Thoracic aorta (tissue), 2 donors: ENCODE results near the gene BDKRB1. TPM values are rescaled to one million over a fixed set of nuclear protein-coding genes. Genes with fewer than 3 reads are reported as not detected.

Experiments
- ATAC-seq: fragments of 150-250 bp; one replicate; pipeline ENCODE4 v1.8.0; 2017; ENCODE audit warnings: low read depth; ENCODE audit not compliant: insufficient number of reproducible peaks, low FRiP score
- DNase-seq: peaks from one replicate; pipeline ENCODE4 v3.0.0-alpha.2; 2020; ENCODE audit warnings: low spot score
- H3K27ac ChIP-seq, 2 donors: fragments of 200-600 bp; sonication (generic); 1 replicate in 1 of 2; 2 replicates in 1 of 2; pipeline ENCODE4 v1.5.1; 2016; ENCODE audit warnings: mild to moderate bottlenecking in 2 of 2, moderate library complexity in 2 of 2
- H3K27me3 ChIP-seq: fragments of 200-600 bp; sonication (generic); replicated peaks from 2 replicates; pipeline ENCODE4 v1.6.0; 2016; ENCODE audit warnings: mild to moderate bottlenecking; ENCODE audit not compliant: insufficient read depth
- H3K36me3 ChIP-seq: fragments of 200-600 bp; sonication (generic); one replicate; pipeline ENCODE4 v1.5.1; 2016
- H3K4me1 ChIP-seq, 2 donors: fragments of 200-600 bp; sonication (generic); 1 replicate in 1 of 2; 2 replicates in 1 of 2; pipeline versions ENCODE4 v1.5.1 to v1.6.0; 2016; ENCODE audit warnings: low read depth in 2 of 2, mild to moderate bottlenecking in 1 of 2; ENCODE audit not compliant: control insufficient read depth in 1 of 2
- H3K4me3 ChIP-seq: fragments of 200-600 bp; sonication (generic); 2 replicates; pipeline ENCODE4 v1.5.1; 2016; ENCODE audit warnings: mild to moderate bottlenecking
- H3K9me3 ChIP-seq: fragments of 200-600 bp; sonication (generic); 2 replicates; pipeline ENCODE4 v1.5.1; 2016
- CTCF ChIP-seq: fragments of 200-600 bp; sonication (generic); IDR thresholded peaks from one replicate; pipeline ENCODE4 v1.5.1; 2019; ENCODE audit warnings: antibody characterized with exemption
- total RNA-seq, 2 donors: library from RNA; depleted of rRNA; stranded (reverse); fragments of >200 nt; gene quantifications; one replicate each; pipeline versions ENCODE4 v1.1.0 to v1.2.3, GENCODE V29; 2016

BDKRB1 gene
- total RNA-seq, 2 donors from 2014 or later = 1.8 TPM; not detected in 1

GRCh38 chr14:96217376-96217913, 38.6 kb upstream of the BDKRB1 start:
- no peak overlapping the region for H3K27ac ChIP-seq
- H3K4me1 ChIP-seq = no peaks in the 10 kb centered on the region
- no peaks in the 10 kb centered on the region for H3K36me3 ChIP-seq
- DNase-seq = no peak
- no peak overlapping the region for H3K4me3 ChIP-seq
- no peak for TF ChIP-seq CTCF
- no peaks in the 10 kb centered on the region for H3K9me3 ChIP-seq
- ATAC-seq = no peak
- H3K27me3 ChIP-seq = no peaks in the 10 kb centered on the region

GRCh38 chr14:96221109-96221650, 34.8 kb upstream of the BDKRB1 start:
- DNase-seq (no peak), ATAC-seq (no peak)
- Histone ChIP-seq H3K4me1 (no peaks in the 10 kb centered on the region), H3K4me3 (no peak overlapping the region), H3K27me3 (no peaks in the 10 kb centered on the region), H3K36me3 (no peaks in the 10 kb centered on the region), H3K9me3 (no peaks in the 10 kb centered on the region), H3K27ac (no peak overlapping the region)
- no peak for TF ChIP-seq CTCF

- Histone ChIP-seq H3K4me3 (no peak overlapping the region), H3K4me1 (no peaks in the 10 kb centered on the region), H3K27ac (no peak overlapping the region), H3K36me3 (no peaks in the 10 kb centered on the region), H3K9me3 (no peaks in the 10 kb centered on the region), H3K27me3 (no peaks in the 10 kb centered on the region)
- ATAC-seq = no peak
- no peak for DNase-seq
- TF ChIP-seq CTCF = no peak
Observed at GRCh38 chr14:96221841-96222240, 34.2 kb upstream of the BDKRB1 start.

DNA sequence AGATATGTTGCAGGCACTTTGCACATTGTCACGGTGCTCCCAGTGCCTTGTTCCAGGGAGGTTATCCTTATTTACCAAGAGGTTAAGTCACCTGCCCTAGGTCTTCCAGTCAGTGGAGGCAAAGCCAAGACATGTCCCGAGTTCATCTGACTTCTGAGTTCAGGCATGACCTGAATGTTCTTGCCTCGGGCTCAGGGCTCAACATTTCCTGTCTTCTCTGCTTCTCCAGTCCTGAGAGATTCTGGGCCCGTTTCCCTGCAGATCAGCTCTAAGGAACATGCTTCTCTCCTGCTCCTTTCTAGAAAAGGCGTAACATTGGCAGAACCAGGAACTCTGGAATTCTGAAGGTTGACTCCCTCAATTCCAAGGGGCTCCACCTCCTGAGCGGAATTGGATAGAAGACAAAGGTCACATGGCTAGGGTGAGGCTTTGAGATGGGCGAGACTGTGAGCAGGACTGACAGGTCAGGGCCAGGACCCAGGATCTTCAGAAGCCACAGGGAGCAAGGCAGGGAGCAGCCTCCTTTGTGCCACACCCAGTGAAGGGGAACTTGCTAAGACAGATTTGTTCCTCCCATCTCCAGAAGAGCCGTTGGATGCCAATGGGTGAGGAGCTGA, 31.4 kb upstream of the BDKRB1 start:
- H3K9me3 ChIP-seq = no peaks in the 10 kb centered on the region
- no peak overlapping the region for H3K27ac ChIP-seq
- no peak for TF ChIP-seq CTCF
- no peak for DNase-seq
- H3K27me3 ChIP-seq = no peaks in the 10 kb centered on the region
- H3K36me3 ChIP-seq = no peaks in the 10 kb centered on the region
- no peak overlapping the region for H3K4me3 ChIP-seq
- no peaks in the 10 kb centered on the region for H3K4me1 ChIP-seq
- no peak for ATAC-seq

- Histone ChIP-seq H3K9me3 (no peaks in the 10 kb centered on the region), H3K27me3 (no peaks in the 10 kb centered on the region), H3K36me3 (no peaks in the 10 kb centered on the region), H3K4me3 (no peak overlapping the region), H3K27ac (no peak overlapping the region), H3K4me1 (no peaks in the 10 kb centered on the region)
- no peak for TF ChIP-seq CTCF
- DNase-seq (no peak), ATAC-seq (no peak)
Observed at GRCh38 chr14:96225213-96225612, 30.8 kb upstream of the BDKRB1 start.
